HG03520 (cell line): ENCODE data around the gene LSM7.

Experiments
- ATAC-seq: cut with Tn5 transposase; IDR thresholded peaks from one replicate; pipeline ENCODE4 v1.9.1; 2021; ENCODE audit warnings: mild to moderate bottlenecking, moderate library complexity; ENCODE audit not compliant: unreplicated experiment

The LSM7 gene

GRCh38 chr19:2305452-2306280 lies 22.7 kb downstream of the LSM7 start:
- ATAC-seq = no peak

GRCh38 chr19:2303211-2303798 lies 25.1 kb downstream of the LSM7 start:
- ATAC-seq = no peak

GRCh38 chr19:2302319-2303210 lies 25.8 kb downstream of the LSM7 start:
- no peak for ATAC-seq

GRCh38 chr19:2300533-2300932 lies 27.9 kb downstream of the LSM7 start:
- ATAC-seq = no peak

- ATAC-seq = no peak
These were observed 32.2 kb downstream of the LSM7 start for GRCh38 chr19:2296141-2296540.

- no peak for ATAC-seq
These were observed 33.6 kb downstream of the LSM7 start for GRCh38 chr19:2294687-2295335.

GRCh38 chr19:2291185-2291751 lies 37.1 kb downstream of the LSM7 start:
- ATAC-seq = no peak

GRCh38 chr19:2290441-2291184 lies 37.8 kb downstream of the LSM7 start:
- ATAC-seq = no peak

GRCh38 chr19:2289714-2290435 lies 38.5 kb downstream of the LSM7 start:
- no peak for ATAC-seq

- ATAC-seq = no peak
These were observed 39.3 kb downstream of the LSM7 start for GRCh38 chr19:2288818-2289713.

GRCh38 chr19:2288338-2288817 lies 40.0 kb downstream of the LSM7 start:
- ATAC-seq = no peak

- no peak for ATAC-seq
These were observed 40.6 kb downstream of the LSM7 start for GRCh38 chr19:2287585-2288337.

GRCh38 chr19:2286402-2287140 lies 41.8 kb downstream of the LSM7 start:
- ATAC-seq = no peak

GRCh38 chr19:2283835-2284507 lies 44.4 kb downstream of the LSM7 start:
- no peak for ATAC-seq

- ATAC-seq = no peak
These were observed 45.5 kb downstream of the LSM7 start for GRCh38 chr19:2282862-2283237.
